GM12878 (cell line): ENCODE measurements around the gene ANXA9. TPM values are rescaled to one million over a fixed set of nuclear protein-coding genes. Genes with fewer than 3 reads are reported as not detected.

Experiments used
- ATAC-seq: fragments of 200-7000 bp; cut with Tn5 transposase; 3 replicates; pipeline ENCODE4 v1.9.1; 2020; ENCODE audit warnings: mild to moderate bottlenecking, moderate library complexity
- BruUV-seq: library from RNA; stranded (reverse); fragments of 400-500 nt; replicated peaks from 2 replicates; lab custom pipeline; 2021; lab: Mats Ljungman, UMichigan
- CTCF ChIA-PET: fragments of 300-600 bp; sonication (Branson Sonifier 250); formaldehyde crosslinking; extraction: SDS; loops from one replicate; lab custom pipeline; 2021; ENCODE audit warnings: inconsistent platforms; lab: Yijun Ruan, JAX
- POLR2A ChIA-PET: fragments of 350-600 bp; formaldehyde crosslinking; extraction: SDS; loops from one replicate; lab custom pipeline; 2021; ENCODE audit warnings: inconsistent platforms; lab: Charles Lee
- RAD21 ChIA-PET: fragments of 300-600 bp; sonication (Branson Sonifier 250); formaldehyde crosslinking; loops from one replicate; lab custom pipeline; 2023; ENCODE audit warnings: antibody characterized with exemption; ENCODE audit not compliant: unreplicated experiment; lab: Charles Lee
- SMC1A ChIA-PET: fragments of 300-600 bp; sonication (Branson Sonifier 250); formaldehyde crosslinking; loops from one replicate; lab custom pipeline; 2023; ENCODE audit not compliant: unreplicated experiment, uncharacterized antibody; lab: Charles Lee
- DNase-seq: peaks from one replicate; pipeline ENCODE4 v3.0.0-alpha.2; 2011; ENCODE audit warnings: low read depth, low spot score
- FAIRE-seq: peaks from 3 replicates; lab custom pipeline; 2011; peaks lifted over from hg19 to GRCh38; lab: Jason Lieb, UNC
- H2AFZ ChIP-seq: 2 replicates; pipeline ENCODE4 v1.6.0; 2011; ENCODE audit warnings: low read depth, low read length, control low read depth; ENCODE audit not compliant: control insufficient read depth
- H3K27ac ChIP-seq: 2 replicates; pipeline ENCODE4 v1.5.1; 2011; ENCODE audit warnings: control low read depth; ENCODE audit not compliant: control insufficient read depth, insufficient read depth
- H3K27me3 ChIP-seq, 2 experiments: replicated peaks in 1 of 2; 2 replicates each; pipeline versions ENCODE4 v1.6.0 to v1.6.1; 2011; ENCODE audit warnings: low read length in 1 of 2; ENCODE audit not compliant: control insufficient read depth in 2 of 2, insufficient read depth in 2 of 2
- H3K36me3 ChIP-seq, 2 experiments: 2 replicates each; pipeline ENCODE4 v1.5.1; 2011; ENCODE audit warnings: low read length in 1 of 2; ENCODE audit not compliant: control insufficient read depth in 2 of 2, insufficient read depth in 2 of 2
- H3K4me1 ChIP-seq: 2 replicates; pipeline ENCODE4 v1.6.1; 2011; ENCODE audit warnings: mild to moderate bottlenecking, low read length, moderate library complexity, mixed read lengths; ENCODE audit not compliant: control insufficient read depth, insufficient read depth
- H3K4me2 ChIP-seq: 2 replicates; pipeline ENCODE4 v1.6.0; 2011; ENCODE audit warnings: control low read depth; ENCODE audit not compliant: control insufficient read depth, insufficient read depth
- H3K4me3 ChIP-seq: fragments of 200-600 bp; sonication (generic); 2 replicates; pipeline ENCODE4 v1.5.1; 2016
- H3K79me2 ChIP-seq: 2 replicates; pipeline ENCODE4 v1.6.0; 2011; ENCODE audit warnings: low read length; ENCODE audit not compliant: control insufficient read depth, insufficient read depth
- H3K9ac ChIP-seq: 2 replicates; pipeline ENCODE4 v1.8.0; 2011; ENCODE audit warnings: low read length, control low read depth, mixed read lengths; ENCODE audit not compliant: control insufficient read depth, insufficient read depth
- H3K9me3 ChIP-seq: replicated peaks from 3 replicates; pipeline ENCODE4 v1.5.1; 2011; ENCODE audit warnings: mild to moderate bottlenecking, low read length; ENCODE audit not compliant: control insufficient read depth, insufficient read depth
- H4K20me1 ChIP-seq: 2 replicates; pipeline ENCODE4 v1.6.0; 2011; ENCODE audit not compliant: control insufficient read depth, insufficient read depth
- ASH2L ChIP-seq: fragments of 300-600, 200-600 bp; sonication (generic); IDR thresholded peaks from 2 replicates; pipeline ENCODE4 v1.6.1; 2017; ENCODE audit warnings: low read depth, mild to moderate bottlenecking, borderline replicate concordance
- BCL11A ChIP-seq: IDR thresholded peaks from 2 replicates; pipeline ENCODE4 v1.6.1; 2011; ENCODE audit warnings: low read depth, low read length
- BHLHE40 ChIP-seq, 2 experiments: fragments of 450-650 bp in 1 of 2; IDR thresholded peaks; 2 replicates each; pipeline ENCODE4 v1.6.1; 2011 to 2017; ENCODE audit warnings: low read depth in 2 of 2, borderline replicate concordance in 1 of 2, improper control_type of control experiment in 1 of 2, low read length in 1 of 2, mild to moderate bottlenecking in 1 of 2
- EP300 ChIP-seq, 2 experiments: fragments of 150-350 bp in 1 of 2; IDR thresholded peaks; 2 replicates each; pipeline ENCODE4 v1.6.1; 2011 to 2012; ENCODE audit warnings: low read depth in 2 of 2, low read length in 2 of 2, borderline replicate concordance in 1 of 2, improper control_type of control experiment in 1 of 2, inconsistent platforms in 1 of 2; ENCODE audit not compliant: control insufficient read depth in 1 of 2
- ESRRA ChIP-seq: IDR thresholded peaks from 2 replicates; pipeline ENCODE4 v1.6.1; 2012; ENCODE audit warnings: mild to moderate bottlenecking, low read length, improper control_type of control experiment
- EZH2 ChIP-seq: IDR thresholded peaks from 2 replicates; pipeline ENCODE4 v1.6.1; 2012; ENCODE audit warnings: low read depth, mild to moderate bottlenecking, control low read depth, inconsistent platforms, low read length, borderline replicate concordance; ENCODE audit not compliant: control insufficient read depth
- GABPA ChIP-seq: IDR thresholded peaks from 2 replicates; pipeline ENCODE4 v1.6.1; 2014; ENCODE audit warnings: antibody characterized with exemption, low read depth, mild to moderate bottlenecking, inconsistent platforms
- RCOR1 ChIP-seq: conservative IDR thresholded peaks from 2 replicates; pipeline ENCODE4 v1.6.1; 2012; ENCODE audit warnings: low read depth, low read length, improper control_type of control experiment
- RFX5 ChIP-seq: IDR thresholded peaks from 2 replicates; pipeline ENCODE4 v1.6.1; 2011; ENCODE audit warnings: low read depth, low read length, improper control_type of control experiment
- SIN3A ChIP-seq: IDR thresholded peaks from 2 replicates; pipeline ENCODE4 v1.6.1; 2012; ENCODE audit warnings: low read depth, low read length, improper control_type of control experiment
- ZNF24 ChIP-seq: fragments of 450-650 bp; IDR thresholded peaks from 2 replicates; pipeline ENCODE4 v1.6.1; 2017; ENCODE audit warnings: antibody characterized with exemption, mild to moderate bottlenecking
- WGBS: methylation state at CpG from one replicate; pipeline ENCODE4 v1.1.6; 2016; ENCODE audit warnings: low lambda C conversion rate; ENCODE audit not compliant: insufficient replicate concordance, insufficient coverage; ENCODE audit errors: missing lambda C conversion rate; 5-methylcytosine and 5-hydroxymethylcytosine counted together
- in situ Hi-C: fragments of 300-500 bp; cut with MboI; formaldehyde crosslinking; loops from 9 replicates; pipeline ENCODE4 v1.14.3; 2018; ENCODE audit warnings: mixed read lengths
- intact Hi-C: fragments of 100-400 bp; cut with micrococcal nuclease; formaldehyde crosslinking; loops from one replicate; pipeline ENCODE4 v1.14.2; 2022; ENCODE audit not compliant: unreplicated experiment
- polyA plus RNA-seq, 11 experiments: library from polyadenylated mRNA; depleted of rRNA in 4 of 11; unstranded in 6 of 11; stranded (reverse) in 5 of 11; fragments of >200 nt; fragmentation: Nextera tagmentation in 4 of 11; fragmentation: Illumina TruSeq in 1 of 11; extraction: Ambion mirVana in 4 of 11; extraction: Trizol in 1 of 11; gene quantifications; 1 replicate in 1 of 11; 2 replicates in 10 of 11; pipeline versions ENCODE4 v1.2.1 to v1.2.3, GENCODE V29; 2011 to 2016; ENCODE audit warnings: inconsistent platforms in 2 of 11, missing spikeins in 2 of 11, low read depth in 1 of 11
- total RNA-seq, 4 experiments: library from RNA; depleted of rRNA in 3 of 4; stranded (reverse); fragments of >200 nt in 3 of 4; fragmentation: Illumina TruSeq in 1 of 4; extraction: Trizol in 1 of 4; gene quantifications; 2 replicates each; pipeline versions ENCODE4 v1.2.1 to v1.2.3, GENCODE V29; 2013 to 2021

The ANXA9 gene
- total and polyA plus RNA-seq, 10 of the 15 experiments (the other 5 are each of a cell fraction or from before 2014, with no cell fraction given), result 0.04 to 0.43 (median 0.18) TPM; not detected in 4

DNA sequence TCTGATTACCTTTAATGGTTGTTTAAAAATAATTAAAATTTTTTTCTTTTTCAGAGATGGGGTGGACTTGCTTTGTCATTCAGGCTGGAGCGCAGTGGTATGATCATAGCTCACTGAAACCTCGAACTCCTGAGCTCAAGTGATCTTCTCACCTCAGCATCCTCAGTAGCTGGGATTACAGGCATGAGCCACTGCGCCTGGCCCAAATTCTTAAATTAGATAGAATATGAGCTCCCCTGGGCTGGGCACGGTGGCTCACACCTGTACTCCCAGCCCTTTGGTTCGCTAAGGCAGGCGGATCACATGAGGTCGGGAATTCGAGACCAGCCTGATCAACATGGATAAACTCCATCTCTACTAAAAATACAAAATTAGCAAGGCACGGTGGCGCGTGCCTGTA, 24.4 kb upstream of the ANXA9 start:
- SMC1A ChIA-PET, result interaction anchor here (1.4 kb wide), 1 partner anchor 48 kb away, joined by 3 read pairs; no protein-coding TSS in a partner anchor
- Histone ChIP-seq H3K4me2 (no peak overlapping the region), H3K4me1 (no peaks in the 10 kb centered on the region), H3K9me3 (no peaks in the 10 kb centered on the region), H3K27ac (no peak overlapping the region), H3K79me2 (no peaks in the 10 kb centered on the region), H3K27me3 (no peaks in the 10 kb centered on the region), H3K36me3 (peaks cover 8 to 22% of the 10 kb centered on the region in 2 experiments), H2AFZ (no peak overlapping the region), H3K9ac (no peak overlapping the region), H4K20me1 (no peaks in the 10 kb centered on the region), H3K4me3 (no peak overlapping the region)
- intact Hi-C loops, result no loop called here
- FAIRE-seq, result no peak
- 93% methylated on average over 11 of the region's 11 CpGs for WGBS
- in situ Hi-C loops, result no loop called here
- TF ChIP-seq ZNF24, result no peak
- no peak for TF ChIP-seq SIN3A
- no peak for TF ChIP-seq ASH2L
- TF ChIP-seq ESRRA, result no peak
- no peak for TF ChIP-seq RCOR1
- no peak for TF ChIP-seq GABPA
- TF ChIP-seq EZH2, result no peak
- no peak for TF ChIP-seq BHLHE40 (IDR thresholded peaks at IDR 0.05; ENCODE audit: borderline replicate concordance in 1 of 2, low read depth in 2 of 2, low read length in 1 of 2)
- TF ChIP-seq RFX5, result no peak
- no peak for TF ChIP-seq BCL11A
- no peak for TF ChIP-seq EP300 (IDR thresholded peaks at IDR 0.05; ENCODE audit: borderline replicate concordance in 1 of 2, control insufficient read depth in 1 of 2, low read depth in 2 of 2, low read length in 2 of 2)
- POLR2A ChIA-PET, result interaction anchor here (0.6 to 1.5 kb wide), 5 partner anchors 29 to 617 kb away, joined by 3 to 8 read pairs (median 5); no protein-coding TSS in a partner anchor
- ATAC-seq, result no peak
- RAD21 ChIA-PET, result interaction anchor here (0.7 kb wide), 1 partner anchor 30 kb away, joined by 3 read pairs; no protein-coding TSS in a partner anchor
- DNase-seq, result no peak
- no TSS peak for BruUV-seq
- CTCF ChIA-PET, result interaction anchor here (0.7 to 1.5 kb wide), 3 partner anchors 18 to 100 kb away, joined by 3 to 4 read pairs (median 4); no protein-coding TSS in a partner anchor
